WTC11 (cell line): ENCODE data around the gene WWOX. TPM values are rescaled to one million over a fixed set of nuclear protein-coding genes. Genes with fewer than 3 reads are reported as not detected.

Experiments used
- ATAC-seq: fragments of 200-7000 bp; cut with Tn5 transposase; 2 replicates; pipeline ENCODE4 v1.10.0; 2021; ENCODE audit warnings: mild to moderate bottlenecking, moderate library complexity
- CTCF ChIA-PET: fragments of 300-600 bp; sonication (Branson Sonifier 250); formaldehyde crosslinking; loops from one replicate; lab custom pipeline; 2021; ENCODE audit warnings: antibody characterized with exemption; lab: Charles Lee
- POLR2A ChIA-PET: fragments of 350-600 bp; sonication (Branson Sonifier 250); formaldehyde crosslinking; loops from one replicate; lab custom pipeline; 2021; ENCODE audit warnings: antibody characterized with exemption; lab: Charles Lee
- DNase-seq: peaks from one replicate; pipeline ENCODE4 v3.0.0; 2021; ENCODE audit warnings: low spot score
- H3K27ac Mint-ChIP-seq: 2 replicates; pipeline ENCODE4 v1.8.0; 2021; ENCODE audit warnings: mixed read lengths
- H3K27me3 Mint-ChIP-seq: 2 replicates; pipeline ENCODE4 v1.8.0; 2021; ENCODE audit warnings: low read depth, mild to moderate bottlenecking, moderate library complexity, mixed read lengths
- H3K36me3 Mint-ChIP-seq: 2 replicates; pipeline ENCODE4 v1.8.0; 2021; ENCODE audit warnings: mixed read lengths
- H3K4me1 Mint-ChIP-seq: 2 replicates; pipeline ENCODE4 v1.8.0; 2022; ENCODE audit warnings: mixed read lengths
- H3K4me3 Mint-ChIP-seq: 2 replicates; pipeline ENCODE4 v1.8.0; 2021; ENCODE audit warnings: mild to moderate bottlenecking, moderate library complexity, mixed read lengths
- H3K9me3 Mint-ChIP-seq: 2 replicates; pipeline ENCODE4 v1.8.0; 2021; ENCODE audit warnings: mixed read lengths
- AR ChIP-seq: fragments of 250-450 bp; sonication (Bioruptor Pico); IDR thresholded peaks from 2 replicates; pipeline ENCODE4 v1.9.0; 2021; ENCODE audit warnings: mild to moderate bottlenecking
- CBFB ChIP-seq: sonication (generic); formaldehyde crosslinking; IDR thresholded peaks from 2 replicates; pipeline ENCODE4 v1.8.1; 2022; ENCODE audit warnings: mild to moderate bottlenecking, low read depth, missing genetic modification reagents
- EMX1 ChIP-seq: fragments of 250-450 bp; sonication (Bioruptor Pico); IDR thresholded peaks from 2 replicates; pipeline ENCODE4 v1.8.0; 2021; ENCODE audit warnings: mild to moderate bottlenecking
- ERG ChIP-seq: fragments of 250-450 bp; sonication (Bioruptor Pico); IDR thresholded peaks from 2 replicates; pipeline ENCODE4 v1.8.0; 2021; ENCODE audit warnings: mild to moderate bottlenecking
- FOXJ3 ChIP-seq: sonication (generic); formaldehyde crosslinking; IDR thresholded peaks from 2 replicates; pipeline ENCODE4 v1.9.0; 2021; ENCODE audit warnings: missing genetic modification reagents, mild to moderate bottlenecking, borderline replicate concordance
- GTF2I ChIP-seq: fragments of 250-450 bp; sonication (Bioruptor Pico); conservative IDR thresholded peaks from 2 replicates; pipeline ENCODE4 v1.4.0; 2021; ENCODE audit warnings: mild to moderate bottlenecking
- JAZF1 ChIP-seq: fragments of 250-450 bp; sonication (Bioruptor Pico); IDR thresholded peaks from 2 replicates; pipeline ENCODE4 v1.9.0; 2021; ENCODE audit warnings: moderate library complexity, mild to moderate bottlenecking, inconsistent platforms
- MLX ChIP-seq: sonication (generic); formaldehyde crosslinking; IDR thresholded peaks from 2 replicates; pipeline ENCODE4 v1.8.1; 2023; ENCODE audit warnings: mild to moderate bottlenecking, missing genetic modification reagents, moderate library complexity
- MXD4 ChIP-seq: fragments of 250-450 bp; sonication (Bioruptor Pico); IDR thresholded peaks from 2 replicates; pipeline ENCODE4 v1.8.0; 2021; ENCODE audit warnings: mild to moderate bottlenecking, moderate library complexity, borderline replicate concordance
- NR1H2 ChIP-seq: sonication (generic); formaldehyde crosslinking; IDR thresholded peaks from 2 replicates; pipeline ENCODE4 v1.9.0; 2021; ENCODE audit warnings: mild to moderate bottlenecking, moderate library complexity, missing genetic modification reagents
- PREB ChIP-seq: sonication (generic); formaldehyde crosslinking; IDR thresholded peaks from 2 replicates; pipeline ENCODE4 v1.8.1; 2022; ENCODE audit warnings: mild to moderate bottlenecking, missing genetic modification reagents, moderate library complexity, borderline replicate concordance
- PRRX2 ChIP-seq: fragments of 250-450 bp; sonication (Bioruptor Pico); IDR thresholded peaks from 2 replicates; pipeline ENCODE4 v1.8.0; 2021; ENCODE audit warnings: mild to moderate bottlenecking
- TEAD4 ChIP-seq: sonication (generic); formaldehyde crosslinking; IDR thresholded peaks from 2 replicates; pipeline ENCODE4 v1.8.0; 2022; ENCODE audit warnings: mild to moderate bottlenecking, missing genetic modification reagents
- USF1 ChIP-seq: sonication (generic); formaldehyde crosslinking; IDR thresholded peaks from 2 replicates; pipeline ENCODE4 v1.8.0; 2022; ENCODE audit warnings: mild to moderate bottlenecking, missing genetic modification reagents
- ZNF232 ChIP-seq: sonication (generic); formaldehyde crosslinking; IDR thresholded peaks from 2 replicates; pipeline ENCODE4 v1.8.0; 2022; ENCODE audit warnings: mild to moderate bottlenecking, missing genetic modification reagents
- total RNA-seq: library from RNA; stranded (reverse); gene quantifications from 3 replicates; pipeline ENCODE4 v1.2.3, GENCODE V29; 2021

WWOX gene
- total RNA-seq, 1 experiment from 2014 or later, result 15.7 TPM

- Mint-ChIP-seq H3K9me3 (no peaks in the 10 kb centered on the region), H3K27ac (no peak overlapping the region), H3K4me3 (no peak overlapping the region), H3K36me3 (no peaks in the 10 kb centered on the region), H3K4me1 (peaks cover 32% of the 10 kb centered on the region), H3K27me3 (no peaks in the 10 kb centered on the region)
- POLR2A ChIA-PET, result no interaction called here
- CTCF ChIA-PET, result no interaction called here
- ATAC-seq, result no peak
- TF ChIP-seq ZNF232 (CRISPR knock-in tag), result no peak
- TF ChIP-seq AR (CRISPR knock-in tag), result no peak
- TF ChIP-seq PREB (CRISPR knock-in tag), result no peak
- no peak for TF ChIP-seq NR1H2 (CRISPR knock-in tag)
- no peak for TF ChIP-seq FOXJ3 (CRISPR knock-in tag)
- no peak for TF ChIP-seq PRRX2
- DNase-seq, result no peak
Measured at GRCh38 chr16:78317564-78318240, 218.2 kb downstream of the WWOX start.

GRCh38 chr16:78321620-78322360 is 222.3 kb downstream of the WWOX start:
- no peak overlapping the region; the same call in 1 of the 2 replicates for H3K4me3 Mint-ChIP-seq
- peaks cover 53% of the 10 kb centered on the region for H3K4me1 Mint-ChIP-seq
- POLR2A ChIA-PET, result no interaction called here
- no peaks in the 10 kb centered on the region for H3K9me3 Mint-ChIP-seq
- peak overlapping the region; percentile 51 for H3K27ac Mint-ChIP-seq
- CTCF ChIA-PET, result no interaction called here
- H3K27me3 Mint-ChIP-seq, result no peaks in the 10 kb centered on the region
- no peaks in the 10 kb centered on the region for H3K36me3 Mint-ChIP-seq
- peak; percentile 71 for ATAC-seq
- DNase-seq, result no peak
- TF ChIP-seq FOXJ3 (CRISPR knock-in tag), result no peak
- TF ChIP-seq GTF2I (CRISPR knock-in tag), result no peak
- no peak for TF ChIP-seq CBFB
- no peak for TF ChIP-seq EMX1 (CRISPR knock-in tag)
- no peak for TF ChIP-seq ERG (CRISPR knock-in tag)
- TF ChIP-seq TEAD4, result no peak

- Mint-ChIP-seq H3K4me3 (no peak overlapping the region), H3K27me3 (no peaks in the 10 kb centered on the region), H3K27ac (no peak overlapping the region), H3K9me3 (no peaks in the 10 kb centered on the region), H3K4me1 (peaks cover 47% of the 10 kb centered on the region), H3K36me3 (no peaks in the 10 kb centered on the region)
- ATAC-seq (no peak), DNase-seq (no peak)
- ChIA-PET POLR2A (no interaction called here), CTCF (no interaction called here)
- TF ChIP-seq JAZF1 (CRISPR knock-in tag) (no peak), USF1 (CRISPR knock-in tag) (no peak), MXD4 (no peak), MLX (no peak)
Measured at GRCh38 chr16:78323315-78323714, 223.9 kb downstream of the WWOX start.
